ENCODE measurements around the gene NGFR.

Gene NGFR

DNA sequence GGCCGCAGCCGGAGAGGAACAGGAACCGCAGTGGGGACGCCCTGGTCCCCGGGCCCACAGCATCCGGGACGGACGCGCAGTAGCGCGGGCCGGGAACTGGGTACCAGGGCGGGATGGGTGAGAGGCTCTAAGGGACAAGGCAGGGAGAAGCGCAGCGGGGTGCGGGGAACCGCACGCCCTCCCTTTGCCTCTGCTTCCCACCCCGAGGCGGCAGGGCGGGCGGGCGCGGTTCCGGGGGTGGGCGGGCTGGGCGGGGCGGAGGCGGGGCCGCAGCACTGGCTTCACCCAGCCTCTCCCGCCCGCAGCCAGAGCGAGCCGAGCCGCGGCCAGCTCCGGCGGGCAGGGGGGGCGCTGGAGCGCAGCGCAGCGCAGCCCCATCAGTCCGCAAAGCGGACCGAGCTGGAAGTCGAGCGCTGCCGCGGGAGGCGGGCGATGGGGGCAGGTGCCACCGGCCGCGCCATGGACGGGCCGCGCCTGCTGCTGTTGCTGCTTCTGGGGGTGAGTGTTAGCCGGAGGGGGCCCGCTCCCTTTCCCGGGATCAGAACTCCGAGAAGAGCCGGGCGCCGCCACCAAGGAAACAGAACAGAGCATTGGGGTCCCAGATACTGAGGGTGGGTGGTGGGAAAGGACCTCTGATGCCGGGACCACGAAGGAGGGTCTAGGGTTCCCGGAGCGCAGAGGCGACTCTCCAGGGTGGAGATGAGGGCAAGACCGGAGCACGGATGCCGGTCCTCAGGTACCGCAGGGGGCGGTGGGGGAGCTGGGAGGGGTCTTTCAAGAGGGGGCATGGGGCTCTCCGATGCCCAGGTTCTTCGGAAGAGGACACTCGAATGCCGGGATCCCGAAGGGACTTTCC, at the start of gene NGFR (continued):
- TF ChIP-seq, protein P1, sequence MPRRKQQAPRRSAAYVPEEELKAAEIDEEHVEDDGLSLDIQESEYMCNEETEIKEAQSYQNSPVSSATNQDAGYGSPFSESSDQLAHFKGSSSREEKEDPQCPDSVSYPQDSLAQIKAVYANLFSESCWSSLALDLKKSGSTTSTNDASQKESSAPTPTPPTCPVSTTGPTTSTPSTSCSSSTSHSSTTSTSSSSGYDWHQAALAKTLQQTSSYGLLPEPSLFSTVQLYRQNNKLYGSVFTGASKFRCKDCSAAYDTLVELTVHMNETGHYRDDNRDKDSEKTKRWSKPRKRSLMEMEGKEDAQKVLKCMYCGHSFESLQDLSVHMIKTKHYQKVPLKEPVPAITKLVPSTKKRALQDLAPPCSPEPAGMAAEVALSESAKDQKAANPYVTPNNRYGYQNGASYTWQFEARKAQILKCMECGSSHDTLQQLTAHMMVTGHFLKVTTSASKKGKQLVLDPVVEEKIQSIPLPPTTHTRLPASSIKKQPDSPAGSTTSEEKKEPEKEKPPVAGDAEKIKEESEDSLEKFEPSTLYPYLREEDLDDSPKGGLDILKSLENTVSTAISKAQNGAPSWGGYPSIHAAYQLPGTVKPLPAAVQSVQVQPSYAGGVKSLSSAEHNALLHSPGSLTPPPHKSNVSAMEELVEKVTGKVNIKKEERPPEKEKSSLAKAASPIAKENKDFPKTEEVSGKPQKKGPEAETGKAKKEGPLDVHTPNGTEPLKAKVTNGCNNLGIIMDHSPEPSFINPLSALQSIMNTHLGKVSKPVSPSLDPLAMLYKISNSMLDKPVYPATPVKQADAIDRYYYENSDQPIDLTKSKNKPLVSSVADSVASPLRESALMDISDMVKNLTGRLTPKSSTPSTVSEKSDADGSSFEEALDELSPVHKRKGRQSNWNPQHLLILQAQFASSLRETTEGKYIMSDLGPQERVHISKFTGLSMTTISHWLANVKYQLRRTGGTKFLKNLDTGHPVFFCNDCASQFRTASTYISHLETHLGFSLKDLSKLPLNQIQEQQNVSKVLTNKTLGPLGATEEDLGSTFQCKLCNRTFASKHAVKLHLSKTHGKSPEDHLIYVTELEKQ (tag by site-specific recombination; IDR thresholded peaks at IDR 0.05; ENCODE audit: borderline replicate concordance) = no peak
- TF ChIP-seq ZBTB7A (tag by site-specific recombination; IDR thresholded peaks at IDR 0.05; ENCODE audit: low read depth) (no peak; the same call in 1 of the 2 replicates), ZNF221 (tag by site-specific recombination; IDR thresholded peaks at IDR 0.05; ENCODE audit: borderline replicate concordance) (no peak), ZNF274 (IDR thresholded peaks at IDR 0.05; ENCODE audit: low read length) (no peak), ZNF274 (tag by site-specific recombination; IDR thresholded peaks at IDR 0.05; ENCODE audit: borderline replicate concordance) (no peak), ZNF175 (tag by site-specific recombination; IDR thresholded peaks at IDR 0.05) (no peak), ZSCAN23 (tag by site-specific recombination; IDR thresholded peaks at IDR 0.05) (no peak), TRIM28 (IDR thresholded peaks at IDR 0.05; ENCODE audit: borderline replicate concordance, low read length) (no peak), MYNN (tag by site-specific recombination; IDR thresholded peaks at IDR 0.05; ENCODE audit: borderline replicate concordance) (no peak), IKZF3 (tag by site-specific recombination; IDR thresholded peaks at IDR 0.05) (no peak), RBAK (tag by site-specific recombination; IDR thresholded peaks at IDR 0.05) (no peak), ZBTB48 (tag by site-specific recombination; IDR thresholded peaks at IDR 0.05) (peak; percentile 79), KLF8 (tag by site-specific recombination; IDR thresholded peaks at IDR 0.05) (no peak), ZNF768 (tag by site-specific recombination; IDR thresholded peaks at IDR 0.05) (no peak), KLF7 (tag by site-specific recombination; IDR thresholded peaks at IDR 0.05; ENCODE audit: borderline replicate concordance) (peak; percentile 60; the same call in 1 of the 2 replicates), YY2 (tag by site-specific recombination; IDR thresholded peaks at IDR 0.05) (no peak), ZNF174 (tag by site-specific recombination; IDR thresholded peaks at IDR 0.05) (no peak), ZNF571 (tag by site-specific recombination; IDR thresholded peaks at IDR 0.05) (no peak), ZNF585B (tag by site-specific recombination; IDR thresholded peaks at IDR 0.05) (no peak), YY1 (tag by site-specific recombination; IDR thresholded peaks at IDR 0.05) (no peak), SP2 (tag by site-specific recombination; IDR thresholded peaks at IDR 0.05) (peak; percentile 45; the same call in 1 of the 2 replicates), ZNF239 (tag by site-specific recombination; IDR thresholded peaks at IDR 0.05) (no peak), ZNF214 (tag by site-specific recombination; IDR thresholded peaks at IDR 0.05; ENCODE audit: borderline replicate concordance) (no peak), ZFP69B (tag by site-specific recombination; IDR thresholded peaks at IDR 0.05) (0 out of 2 replicates have a peak, but pooled peaks have one; percentile 18), ZFP3 (tag by site-specific recombination; IDR thresholded peaks at IDR 0.05; ENCODE audit: low read depth) (no peak), ZIC2 (tag by site-specific recombination; IDR thresholded peaks at IDR 0.05) (peak; percentile 35; the same call in 1 of the 2 replicates)
- TF ChIP-seq, protein P2, sequence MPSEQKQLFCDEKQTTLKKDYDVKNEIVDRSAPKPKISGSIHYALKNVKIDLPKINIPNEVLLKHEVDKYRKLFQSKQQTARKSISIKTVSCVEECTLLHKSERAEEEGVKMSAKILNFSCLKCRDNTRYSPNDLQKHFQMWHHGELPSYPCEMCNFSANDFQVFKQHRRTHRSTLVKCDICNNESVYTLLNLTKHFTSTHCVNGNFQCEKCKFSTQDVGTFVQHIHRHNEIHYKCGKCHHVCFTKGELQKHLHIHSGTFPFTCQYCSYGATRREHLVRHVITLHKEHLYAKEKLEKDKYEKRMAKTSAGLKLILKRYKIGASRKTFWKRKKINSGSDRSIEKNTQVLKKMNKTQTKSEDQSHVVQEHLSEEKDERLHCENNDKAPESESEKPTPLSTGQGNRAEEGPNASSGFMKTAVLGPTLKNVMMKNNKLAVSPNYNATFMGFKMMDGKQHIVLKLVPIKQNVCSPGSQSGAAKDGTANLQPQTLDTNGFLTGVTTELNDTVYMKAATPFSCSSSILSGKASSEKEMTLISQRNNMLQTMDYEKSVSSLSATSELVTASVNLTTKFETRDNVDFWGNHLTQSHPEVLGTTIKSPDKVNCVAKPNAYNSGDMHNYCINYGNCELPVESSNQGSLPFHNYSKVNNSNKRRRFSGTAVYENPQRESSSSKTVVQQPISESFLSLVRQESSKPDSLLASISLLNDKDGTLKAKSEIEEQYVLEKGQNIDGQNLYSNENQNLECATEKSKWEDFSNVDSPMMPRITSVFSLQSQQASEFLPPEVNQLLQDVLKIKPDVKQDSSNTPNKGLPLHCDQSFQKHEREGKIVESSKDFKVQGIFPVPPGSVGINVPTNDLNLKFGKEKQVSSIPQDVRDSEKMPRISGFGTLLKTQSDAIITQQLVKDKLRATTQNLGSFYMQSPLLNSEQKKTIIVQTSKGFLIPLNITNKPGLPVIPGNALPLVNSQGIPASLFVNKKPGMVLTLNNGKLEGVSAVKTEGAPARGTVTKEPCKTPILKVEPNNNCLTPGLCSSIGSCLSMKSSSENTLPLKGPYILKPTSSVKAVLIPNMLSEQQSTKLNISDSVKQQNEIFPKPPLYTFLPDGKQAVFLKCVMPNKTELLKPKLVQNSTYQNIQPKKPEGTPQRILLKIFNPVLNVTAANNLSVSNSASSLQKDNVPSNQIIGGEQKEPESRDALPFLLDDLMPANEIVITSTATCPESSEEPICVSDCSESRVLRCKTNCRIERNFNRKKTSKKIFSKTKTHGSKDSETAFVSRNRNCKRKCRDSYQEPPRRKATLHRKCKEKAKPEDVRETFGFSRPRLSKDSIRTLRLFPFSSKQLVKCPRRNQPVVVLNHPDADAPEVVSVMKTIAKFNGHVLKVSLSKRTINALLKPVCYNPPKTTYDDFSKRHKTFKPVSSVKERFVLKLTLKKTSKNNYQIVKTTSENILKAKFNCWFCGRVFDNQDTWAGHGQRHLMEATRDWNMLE (tag by site-specific recombination; conservative IDR thresholded peaks at IDR 0.05; ENCODE audit: low read depth) = no peak
- TF ChIP-seq, protein P3, sequence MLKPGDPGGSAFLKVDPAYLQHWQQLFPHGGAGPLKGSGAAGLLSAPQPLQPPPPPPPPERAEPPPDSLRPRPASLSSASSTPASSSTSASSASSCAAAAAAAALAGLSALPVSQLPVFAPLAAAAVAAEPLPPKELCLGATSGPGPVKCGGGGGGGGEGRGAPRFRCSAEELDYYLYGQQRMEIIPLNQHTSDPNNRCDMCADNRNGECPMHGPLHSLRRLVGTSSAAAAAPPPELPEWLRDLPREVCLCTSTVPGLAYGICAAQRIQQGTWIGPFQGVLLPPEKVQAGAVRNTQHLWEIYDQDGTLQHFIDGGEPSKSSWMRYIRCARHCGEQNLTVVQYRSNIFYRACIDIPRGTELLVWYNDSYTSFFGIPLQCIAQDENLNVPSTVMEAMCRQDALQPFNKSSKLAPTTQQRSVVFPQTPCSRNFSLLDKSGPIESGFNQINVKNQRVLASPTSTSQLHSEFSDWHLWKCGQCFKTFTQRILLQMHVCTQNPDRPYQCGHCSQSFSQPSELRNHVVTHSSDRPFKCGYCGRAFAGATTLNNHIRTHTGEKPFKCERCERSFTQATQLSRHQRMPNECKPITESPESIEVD (tag by site-specific recombination; IDR thresholded peaks at IDR 0.05) = no peak
- TF ChIP-seq, protein P4, sequence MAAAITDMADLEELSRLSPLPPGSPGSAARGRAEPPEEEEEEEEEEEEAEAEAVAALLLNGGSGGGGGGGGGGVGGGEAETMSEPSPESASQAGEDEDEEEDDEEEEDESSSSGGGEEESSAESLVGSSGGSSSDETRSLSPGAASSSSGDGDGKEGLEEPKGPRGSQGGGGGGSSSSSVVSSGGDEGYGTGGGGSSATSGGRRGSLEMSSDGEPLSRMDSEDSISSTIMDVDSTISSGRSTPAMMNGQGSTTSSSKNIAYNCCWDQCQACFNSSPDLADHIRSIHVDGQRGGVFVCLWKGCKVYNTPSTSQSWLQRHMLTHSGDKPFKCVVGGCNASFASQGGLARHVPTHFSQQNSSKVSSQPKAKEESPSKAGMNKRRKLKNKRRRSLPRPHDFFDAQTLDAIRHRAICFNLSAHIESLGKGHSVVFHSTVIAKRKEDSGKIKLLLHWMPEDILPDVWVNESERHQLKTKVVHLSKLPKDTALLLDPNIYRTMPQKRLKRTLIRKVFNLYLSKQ (tag by site-specific recombination; IDR thresholded peaks at IDR 0.05; ENCODE audit: borderline replicate concordance) = no peak

All from HEK293 (cell line).